ENCODE measurements around the gene CDC37. TPM values are rescaled to one million over a fixed set of nuclear protein-coding genes. Genes with fewer than 3 reads are reported as not detected.
"Not testable (repeated sequence)": the region's sequence is repeated elsewhere in the genome, so short reads cannot be mapped to it uniquely, and the experiment has no call there.

Gene CDC37
- total RNA-seq, 1 donor from 2014 or later = 128 TPM

DNA sequence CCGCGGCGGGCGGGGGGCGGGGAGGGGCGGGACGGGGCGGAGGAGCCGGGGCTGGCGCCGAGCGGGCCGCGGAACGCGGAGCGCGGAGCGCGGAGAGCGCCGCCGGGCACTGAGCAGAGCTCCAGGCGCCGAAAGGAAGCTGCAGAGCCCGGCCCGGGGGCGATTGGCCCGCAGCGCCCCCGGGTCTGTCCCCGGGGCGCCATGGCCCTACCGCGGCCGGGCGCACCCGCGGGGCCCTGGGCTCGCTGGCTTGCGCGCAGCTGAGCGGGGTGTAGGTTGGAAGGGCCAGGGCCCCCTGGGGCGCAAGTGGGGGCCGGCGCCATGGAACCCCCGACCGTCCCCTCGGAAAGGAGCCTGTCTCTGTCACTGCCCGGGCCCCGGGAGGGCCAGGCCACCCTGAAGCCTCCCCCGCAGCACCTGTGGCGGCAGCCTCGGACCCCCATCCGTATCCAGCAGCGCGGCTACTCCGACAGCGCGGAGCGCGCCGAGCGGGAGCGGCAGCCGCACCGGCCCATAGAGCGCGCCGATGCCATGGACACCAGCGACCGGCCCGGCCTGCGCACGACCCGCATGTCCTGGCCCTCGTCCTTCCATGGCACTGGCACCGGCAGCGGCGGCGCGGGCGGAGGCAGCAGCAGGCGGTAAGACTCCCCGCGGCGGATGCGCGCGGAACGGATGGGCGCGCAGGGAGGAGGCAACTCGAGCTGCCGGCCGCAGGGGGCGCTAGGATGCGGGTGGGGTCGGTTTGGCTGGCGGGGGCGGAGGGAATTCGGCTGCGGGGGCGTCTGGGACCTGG lies 17.3 kb upstream of the CDC37 start, which contains the start of gene PDE4A:
PDE4A (plus strand) TSS at position 95 of the 796 bp plus-strand sequence; CDS start at position 322, 227 bp downstream.
- ATAC-seq = no peak
- no peak for DNase-seq (ENCODE audit: low spot score)
- intact Hi-C loops (cut with DNase I) = no loop called here

DNA sequence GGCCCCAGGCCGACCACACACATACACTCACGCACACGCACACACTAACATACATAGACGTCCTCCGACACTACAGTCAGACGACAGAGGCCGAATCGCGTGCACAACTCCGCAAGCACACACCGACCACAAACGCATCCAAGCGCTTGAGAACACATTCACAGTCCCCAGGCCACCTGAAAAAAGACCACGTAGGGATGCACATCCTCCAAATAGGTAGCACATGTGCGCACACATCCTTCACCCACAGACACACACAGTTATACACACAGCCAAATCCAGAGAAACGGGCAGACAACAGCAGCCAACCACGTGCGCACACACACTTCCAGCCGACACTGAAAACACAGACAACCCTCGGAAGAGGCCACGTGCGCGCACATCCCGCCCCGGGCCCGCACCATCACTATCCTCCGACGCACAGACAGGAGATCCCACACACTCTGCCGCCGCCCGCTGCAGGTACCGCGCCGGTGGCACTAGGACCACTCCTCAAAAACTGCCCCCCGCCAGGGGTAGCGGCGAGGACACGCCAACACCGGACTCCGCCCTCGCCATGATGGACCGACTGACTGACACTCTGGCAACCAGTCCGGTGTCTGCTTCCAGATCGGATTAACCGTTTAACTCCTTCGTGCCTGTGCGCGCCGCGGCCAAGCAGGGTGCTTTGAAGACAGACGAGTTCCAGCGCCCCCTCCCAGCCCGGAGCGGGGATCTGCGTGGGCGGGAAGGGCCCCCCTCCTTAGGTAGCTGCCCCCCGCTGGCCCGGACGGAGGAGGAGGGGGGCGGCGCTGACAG lies 16.5 kb upstream of the CDC37 start:
- DNase-seq (ENCODE audit: low spot score) (no peak), ATAC-seq (no peak)
- intact Hi-C loops (cut with DNase I) = loop anchor here (10.0 kb wide), 1 partner anchor 145 kb away; the partner anchor contains the start of genes CDKN2D and KRI1

DNA sequence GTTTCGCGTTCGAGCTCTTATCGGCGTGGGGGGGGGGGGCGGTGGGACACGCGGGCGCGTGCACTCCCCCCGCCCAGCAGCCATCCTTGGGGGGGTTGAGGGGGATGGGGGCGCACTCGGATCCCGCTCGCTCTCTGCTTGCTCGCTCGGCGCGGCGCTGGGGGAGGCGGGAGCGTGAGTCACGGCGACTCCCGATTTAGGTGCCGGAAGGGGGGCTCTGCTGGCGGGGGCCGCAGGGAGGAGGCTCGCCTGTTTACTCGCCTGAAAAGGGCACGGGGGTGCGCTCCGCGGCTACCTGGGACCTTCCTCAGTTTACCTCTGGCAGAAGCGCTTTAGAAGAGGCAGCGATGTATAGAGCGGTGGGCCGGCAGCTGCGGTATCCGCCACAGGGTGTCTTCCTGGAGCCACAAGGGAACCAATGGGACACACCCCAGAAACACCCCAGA lies 15.9 kb upstream of the CDC37 start:
- DNase-seq (ENCODE audit: low spot score) (no peak), ATAC-seq (no peak)
- intact Hi-C loops (cut with DNase I) = loop anchor here (10.0 kb wide), 1 partner anchor 146 kb away; the partner anchor contains the start of genes CDKN2D and KRI1

DNA sequence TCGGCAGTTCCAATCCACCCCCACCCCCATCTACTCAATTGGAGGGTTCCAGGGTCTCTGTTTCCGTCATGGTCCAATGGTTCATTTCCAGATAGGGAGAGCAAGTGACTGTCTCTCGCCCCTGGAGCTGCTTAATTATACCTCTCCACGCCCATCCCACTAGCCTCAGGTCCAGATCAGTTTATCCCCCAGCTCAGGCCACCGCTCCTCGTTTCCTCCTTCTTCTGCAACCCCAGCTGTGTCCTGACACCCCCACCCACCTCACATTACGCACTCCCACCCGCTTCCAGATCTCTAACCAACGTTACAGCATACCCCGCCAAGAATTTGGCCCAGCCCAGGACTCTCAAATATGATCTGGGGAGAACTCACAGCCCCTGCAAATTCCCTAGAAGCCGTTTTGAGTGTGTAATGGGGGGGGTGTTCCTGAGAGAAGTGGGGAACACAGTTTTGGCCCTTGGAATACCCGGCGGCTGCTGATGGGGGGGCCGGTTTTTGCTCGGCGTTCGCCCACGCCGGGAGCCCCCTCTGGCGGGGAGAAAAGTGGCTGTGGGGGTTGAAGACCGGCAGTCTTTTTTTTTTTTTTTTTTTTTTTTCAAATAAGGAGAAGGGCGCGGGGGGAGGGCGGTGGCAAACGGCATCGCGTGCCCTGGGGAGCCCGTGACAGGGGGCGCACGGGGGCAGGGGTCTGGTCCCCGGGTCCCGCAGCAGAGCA lies 15.3 kb upstream of the CDC37 start:
- intact Hi-C loops (cut with DNase I) = loop anchor here (10.0 kb wide), 1 partner anchor 146 kb away; the partner anchor contains the start of genes CDKN2D and KRI1
- DNase-seq (ENCODE audit: low spot score) (no peak), ATAC-seq (no peak)

DNA sequence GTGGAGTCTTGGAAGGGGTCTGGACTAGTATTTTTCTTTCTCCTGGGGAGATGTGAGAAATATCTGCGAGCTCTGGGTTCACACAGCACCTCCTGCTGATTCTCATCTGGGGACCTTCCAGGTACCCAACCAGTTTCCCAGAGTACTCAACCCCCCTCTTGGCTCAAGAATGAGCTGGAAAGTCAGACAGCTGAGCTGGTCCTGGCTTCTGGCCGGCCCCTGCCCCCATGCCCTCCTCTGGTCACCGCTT lies 14.8 kb upstream of the CDC37 start:
- no peak for DNase-seq (ENCODE audit: low spot score)
- no peak for ATAC-seq
- intact Hi-C loops (cut with DNase I) = loop anchor here (10.0 kb wide), 1 partner anchor 147 kb away; the partner anchor contains the start of genes CDKN2D and KRI1

DNA sequence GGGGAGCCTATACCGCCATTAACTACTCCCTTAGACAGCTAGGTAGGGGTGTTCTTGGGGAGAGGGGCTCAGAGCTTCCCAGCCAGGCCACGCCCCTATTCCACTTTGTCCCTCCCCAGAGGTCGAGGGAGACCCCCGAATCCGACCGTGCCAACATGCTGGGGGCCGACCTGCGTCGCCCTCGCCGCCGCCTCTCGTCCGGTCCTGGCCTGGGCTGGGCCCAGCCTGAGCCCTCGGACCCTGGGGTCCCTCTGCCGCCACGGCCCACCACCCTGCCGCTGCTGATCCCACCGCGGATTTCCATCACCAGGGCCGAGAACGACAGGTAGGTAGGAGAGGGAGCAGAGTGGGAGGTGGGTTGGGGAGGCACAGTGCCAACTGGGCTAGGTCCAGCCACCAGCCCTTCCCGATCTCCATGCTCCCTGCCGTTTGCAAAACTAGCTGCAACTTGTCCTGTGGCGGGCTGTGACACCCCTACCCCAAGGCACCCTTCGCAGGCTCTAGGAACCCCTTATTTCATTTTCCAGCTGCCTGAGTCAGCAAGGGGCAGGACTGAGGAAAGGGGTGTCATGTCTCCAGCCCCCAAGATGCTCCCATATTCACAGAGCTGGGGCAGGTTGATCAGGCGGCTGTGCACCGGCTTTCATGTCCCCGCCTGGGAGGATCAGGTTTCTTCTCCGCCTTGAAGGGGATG lies 14.3 kb upstream of the CDC37 start:
- ATAC-seq (no peak), DNase-seq (ENCODE audit: low spot score) (no peak)
- intact Hi-C loops (cut with DNase I) = loop anchor here (10.0 kb wide), 1 partner anchor 147 kb away; the partner anchor contains the start of genes CDKN2D and KRI1

DNA sequence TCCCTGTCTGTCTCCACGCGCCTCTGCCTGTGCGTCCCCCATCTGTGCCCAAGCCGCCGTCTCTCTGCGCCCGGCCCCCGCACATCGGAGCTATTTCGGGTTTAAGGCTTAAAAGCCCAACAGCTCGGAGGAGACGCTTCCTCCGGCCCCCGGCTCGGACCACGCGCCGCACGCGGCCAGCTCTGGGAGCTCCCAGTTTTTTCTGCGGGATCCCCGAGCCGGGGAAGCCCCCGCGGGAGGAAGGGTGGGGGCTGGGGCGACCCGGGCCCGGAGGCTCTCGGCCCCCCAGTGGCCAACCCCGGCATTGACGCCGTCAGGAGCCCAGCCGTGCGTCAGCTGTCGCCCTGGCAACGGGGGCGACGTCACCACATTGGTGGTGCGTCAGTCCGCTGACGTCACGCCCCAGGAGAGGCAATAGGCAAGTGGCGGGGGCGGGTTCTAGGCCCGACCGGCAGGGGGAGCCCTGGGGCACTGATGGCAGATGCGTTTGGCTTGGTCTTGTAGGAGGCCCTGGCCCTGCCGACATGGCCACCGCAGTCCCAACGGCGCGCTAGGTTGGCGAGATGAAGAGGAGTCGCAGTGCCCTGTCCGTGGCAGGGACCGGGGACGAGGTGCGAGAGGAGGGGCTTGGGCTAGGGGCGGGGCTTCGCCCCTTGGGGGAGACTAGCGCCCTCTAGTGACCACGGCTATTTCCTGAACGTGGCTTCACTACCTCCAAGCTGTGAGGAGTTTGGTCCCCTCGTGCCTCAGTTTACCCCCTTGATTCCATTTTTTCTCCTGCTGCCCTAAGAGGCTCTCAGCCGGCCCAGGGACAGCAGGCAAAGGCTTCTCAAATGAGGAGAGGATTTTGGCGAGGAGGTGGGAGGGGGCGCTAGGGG lies 13.3 kb upstream of the CDC37 start:
- DNase-seq (ENCODE audit: low spot score) (peak; percentile 87), ATAC-seq (peak; percentile 82)
- intact Hi-C loops (cut with DNase I) = loop anchor here (10.0 kb wide), 1 partner anchor 148 kb away; the partner anchor contains the start of genes CDKN2D and KRI1

DNA sequence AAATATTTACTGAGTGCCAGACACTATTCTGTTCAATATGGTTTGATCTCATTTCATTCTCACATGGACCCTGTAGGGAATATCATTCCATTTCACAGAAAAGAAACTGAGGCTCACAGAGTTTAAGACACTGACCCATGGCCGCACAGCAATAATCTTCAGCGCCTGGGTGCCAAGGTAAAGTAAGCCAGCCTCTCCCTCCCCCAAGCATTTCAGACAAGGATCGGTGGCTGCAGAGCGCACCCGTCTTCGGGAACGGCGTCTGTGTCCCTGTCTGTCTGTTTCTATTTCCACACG lies 12.7 kb upstream of the CDC37 start:
- DNase-seq (ENCODE audit: low spot score) (no peak), ATAC-seq (no peak)
- intact Hi-C loops (cut with DNase I) = loop anchor here (10.0 kb wide), 1 partner anchor 149 kb away; the partner anchor contains the start of genes CDKN2D and KRI1

DNA sequence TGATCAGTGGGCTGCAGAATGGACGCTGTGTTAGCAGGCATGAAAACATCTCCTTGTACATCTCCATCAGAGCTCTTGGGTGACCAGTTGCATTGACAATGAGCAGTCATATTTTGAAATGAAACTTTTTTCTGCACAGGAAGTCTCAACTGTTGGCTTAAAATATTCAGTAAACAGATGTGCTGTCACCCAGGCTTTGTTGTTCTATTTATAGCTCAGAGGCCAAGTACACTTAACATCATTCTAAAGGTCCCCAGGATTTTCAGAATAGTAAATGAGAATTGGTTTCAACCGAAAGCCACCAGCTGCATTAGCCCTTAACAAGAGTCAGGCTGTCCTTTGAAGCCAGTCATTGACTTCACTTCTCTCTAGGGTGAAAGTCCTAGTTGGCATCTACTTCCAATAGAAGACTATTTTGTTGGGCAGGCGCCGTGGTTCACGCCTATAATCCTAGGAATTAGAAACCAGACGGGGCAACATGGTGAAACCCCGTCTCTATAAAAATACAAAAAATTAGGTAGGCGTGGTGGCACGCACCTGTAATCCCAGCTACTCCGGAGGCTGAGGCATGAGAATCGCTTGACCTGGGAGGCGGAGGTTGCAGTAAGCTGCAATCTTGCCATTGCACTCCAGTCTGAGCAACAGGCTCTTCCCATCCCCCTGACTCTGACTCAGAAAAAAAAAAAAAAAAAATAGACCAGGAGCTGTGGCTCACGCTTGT lies 9.1 kb upstream of the CDC37 start:
- DNase-seq (ENCODE audit: low spot score) (no peak), ATAC-seq (no peak)
- intact Hi-C loops (cut with DNase I) = loop anchor here (10.0 kb wide), 1 partner anchor 152 kb away; the partner anchor contains the start of genes CDKN2D and KRI1

DNA sequence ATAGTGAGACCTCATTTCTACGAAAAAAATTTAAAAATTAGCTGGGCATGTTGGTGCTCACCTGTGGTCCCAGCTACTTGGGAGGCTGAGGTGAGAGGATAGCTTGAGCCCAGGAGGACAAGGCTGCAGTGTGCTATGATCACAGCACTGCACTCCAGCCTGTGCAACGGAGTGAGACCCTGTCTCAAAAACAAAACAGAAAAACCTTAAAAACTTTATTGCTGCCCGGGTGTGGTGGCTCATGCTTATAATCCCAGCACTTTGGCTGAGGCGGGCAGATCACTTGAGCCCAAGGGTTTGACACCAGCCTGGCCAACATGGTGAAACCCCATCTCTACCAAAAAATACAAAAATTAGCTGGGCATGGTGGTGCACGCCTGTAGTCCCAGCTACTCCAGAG lies 7.9 kb upstream of the CDC37 start:
- intact Hi-C loops (cut with DNase I) = loop anchor here (10.0 kb wide), 1 partner anchor 154 kb away; the partner anchor contains the start of genes CDKN2D and KRI1
- not testable (repeated sequence) for DNase-seq (ENCODE audit: low spot score); ATAC-seq

DNA sequence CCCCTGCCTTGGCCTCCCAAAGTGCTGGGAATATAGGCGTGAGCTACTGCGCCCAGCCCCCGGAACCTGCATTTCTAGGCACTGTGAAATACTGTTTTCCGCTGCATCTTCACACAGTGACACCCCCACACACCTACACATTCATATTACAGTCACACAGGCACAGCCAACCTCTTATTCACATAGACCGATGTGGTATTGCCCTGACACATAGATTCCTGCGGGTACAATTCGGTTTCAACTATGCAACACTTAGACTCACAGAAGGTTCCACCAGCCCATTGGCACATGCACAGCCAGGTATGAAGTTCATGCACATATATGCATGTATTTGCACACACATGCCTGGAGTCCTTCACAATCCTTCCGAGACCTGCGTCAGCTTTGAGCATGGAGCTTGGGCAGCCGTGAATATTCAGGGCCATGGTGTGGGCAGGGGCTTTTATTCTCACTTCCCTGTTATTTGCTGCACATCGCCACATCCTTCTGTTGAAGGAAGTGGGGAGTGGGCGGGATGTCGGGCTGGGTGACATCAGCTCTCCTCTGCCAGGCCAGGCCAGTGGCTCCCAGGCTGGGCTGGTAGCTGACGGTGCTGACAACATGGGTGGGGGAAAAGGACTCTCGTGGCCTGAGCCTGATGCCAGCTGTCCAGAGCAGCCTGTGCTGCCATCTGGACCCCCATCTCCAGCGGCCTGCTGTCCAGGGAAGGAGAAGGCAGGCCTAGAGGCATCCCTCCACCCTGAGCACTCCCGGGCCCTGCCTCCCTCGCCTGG lies 5.4 kb upstream of the CDC37 start:
- ATAC-seq = peak; percentile 36
- intact Hi-C loops (cut with DNase I) = no loop called here
- no peak for DNase-seq (ENCODE audit: low spot score)

DNA sequence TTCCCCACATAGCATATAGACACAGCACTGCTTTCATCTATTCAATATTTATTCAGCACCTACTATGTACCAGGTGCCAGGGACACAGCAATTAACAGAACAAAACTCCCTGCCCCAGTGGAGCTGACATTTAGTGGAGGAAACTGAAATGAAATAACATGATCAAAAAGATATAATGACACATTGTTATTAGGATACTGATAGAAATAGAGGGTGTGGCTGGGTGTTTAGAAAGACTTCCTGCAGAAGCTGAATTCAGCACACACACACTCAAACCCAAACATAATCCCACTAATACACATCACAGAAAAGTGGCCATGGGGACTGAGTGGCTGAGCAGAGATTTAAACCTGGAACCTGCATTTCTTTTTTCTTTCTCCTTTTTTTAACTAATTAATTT lies 3.8 kb upstream of the CDC37 start:
- ATAC-seq (no peak), DNase-seq (ENCODE audit: low spot score) (no peak)
- intact Hi-C loops (cut with DNase I) = no loop called here

DNA sequence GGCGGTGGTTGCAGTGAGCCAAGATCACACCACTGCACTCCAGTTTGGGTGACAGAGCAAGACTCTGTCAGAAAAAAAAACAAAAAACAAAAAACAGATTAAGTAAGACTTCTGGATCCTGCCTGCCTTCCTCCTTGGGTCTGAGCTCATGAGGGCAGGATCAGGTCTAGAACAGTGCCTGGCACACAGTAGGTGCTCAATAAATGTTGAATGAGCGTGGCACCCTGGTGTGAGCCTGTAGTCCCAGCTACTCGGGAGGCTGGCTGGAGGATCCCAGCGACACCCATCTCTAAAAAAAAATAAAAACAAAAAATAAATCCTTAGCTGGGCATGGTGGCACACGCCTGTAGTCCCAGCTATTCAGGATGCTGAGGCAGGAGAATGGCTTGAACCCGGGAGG lies 2.8 kb upstream of the CDC37 start:
- DNase-seq (ENCODE audit: low spot score) = no peak
- no peak for ATAC-seq
- intact Hi-C loops (cut with DNase I) = no loop called here

DNA sequence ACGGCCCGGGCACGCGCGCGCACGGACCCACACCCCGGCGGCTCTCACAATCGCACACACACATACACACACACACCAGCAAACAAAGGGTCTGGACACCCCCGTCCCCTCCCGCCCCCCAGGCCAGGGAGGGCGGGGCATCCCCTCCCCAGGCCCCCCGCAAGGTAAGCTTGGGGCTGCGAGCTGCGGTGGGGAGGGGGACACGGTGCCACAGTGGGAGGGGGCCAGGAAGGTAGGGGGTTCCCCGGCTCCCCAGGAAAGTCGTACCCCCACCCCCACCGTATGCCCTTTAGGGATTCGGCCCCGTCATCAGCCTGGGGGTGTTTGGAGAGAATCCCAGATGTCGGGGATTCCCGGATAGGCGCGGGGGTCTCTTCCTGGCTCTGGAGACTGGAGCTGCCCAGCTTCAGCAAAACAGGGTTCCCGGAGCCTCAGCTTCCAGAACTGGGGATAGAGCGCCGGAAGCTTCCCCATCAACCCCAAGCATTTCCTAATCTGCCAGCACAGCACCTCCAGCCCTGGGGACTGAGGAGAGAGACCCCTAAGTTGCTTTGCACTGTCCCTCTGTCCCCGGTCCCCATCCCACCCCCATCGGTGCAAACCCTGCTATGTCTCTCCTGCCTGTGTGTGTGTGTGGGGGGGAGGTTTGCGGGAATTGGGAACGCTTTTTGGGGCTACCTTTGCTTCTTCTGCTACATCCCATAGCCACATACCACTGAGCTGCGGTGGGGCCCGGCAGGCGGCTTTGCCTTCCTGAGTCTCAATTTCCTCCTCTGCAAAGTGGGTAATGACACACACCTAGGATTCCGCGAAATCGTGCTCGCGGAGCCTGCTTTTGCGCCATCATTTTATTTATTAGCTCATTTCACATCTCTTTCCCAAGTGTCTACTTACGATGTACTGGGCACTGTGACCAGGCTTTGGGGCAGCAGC lies 1.8 kb upstream of the CDC37 start:
- no peak for ATAC-seq
- intact Hi-C loops (cut with DNase I) = no loop called here
- DNase-seq (ENCODE audit: low spot score) = no peak

DNA sequence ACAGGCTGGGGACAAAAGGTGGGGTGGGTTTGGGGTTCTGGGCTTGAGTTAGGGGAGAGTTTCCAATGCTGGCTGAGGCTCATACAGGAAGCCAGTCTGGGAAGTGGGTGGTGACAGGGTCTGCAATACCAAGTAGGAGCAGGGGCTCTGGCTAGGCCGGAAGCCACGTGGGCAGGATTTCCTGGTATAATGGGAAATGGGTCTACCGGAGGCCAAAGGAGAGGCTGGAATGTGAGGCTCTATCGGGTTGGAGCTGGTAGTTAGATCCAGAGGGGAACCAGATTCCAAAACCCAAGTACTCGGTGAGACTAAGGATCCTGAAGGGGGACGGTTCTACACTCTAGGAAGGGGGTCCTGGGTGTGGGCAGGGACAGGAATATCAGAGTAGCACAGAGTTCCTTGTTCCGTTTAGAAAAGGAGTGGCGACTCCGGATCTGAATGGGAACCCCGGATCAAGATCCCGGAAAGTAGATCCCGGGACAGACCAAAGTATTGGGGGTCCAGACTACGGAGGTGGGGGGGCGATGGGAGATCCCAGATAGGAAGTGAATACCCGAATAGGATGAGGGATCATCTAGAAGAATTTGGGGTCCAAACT lies 802 bp downstream of the CDC37 start:
- intact Hi-C loops (cut with DNase I) = no loop called here
- DNase-seq (ENCODE audit: low spot score) = no peak

More for the DNA sequence above, 802 bp downstream of the CDC37 start:
- no peak for ATAC-seq
